HG02623 (cell line): Measurements from ENCODE around the gene GSN.

Experiments
- ATAC-seq: cut with Tn5 transposase; IDR thresholded peaks from one replicate; pipeline ENCODE4 v1.9.1; 2021; ENCODE audit warnings: moderate library complexity; ENCODE audit not compliant: unreplicated experiment

Gene GSN

GRCh38 chr9:121242959-121243346, 25.0 kb upstream of the GSN start:
- ATAC-seq, result no peak

- ATAC-seq, result no peak
These were observed 21.0 kb upstream of the GSN start for GRCh38 chr9:121246821-121247561.

- no peak for ATAC-seq
These were observed 18.4 kb upstream of the GSN start for GRCh38 chr9:121249563-121249962.

GRCh38 chr9:121252104-121252851, 15.7 kb upstream of the GSN start:
- no peak for ATAC-seq

- no peak for ATAC-seq
These were observed 14.8 kb upstream of the GSN start for GRCh38 chr9:121253162-121253561.

GRCh38 chr9:121253821-121254501, 14.0 kb upstream of the GSN start:
- ATAC-seq, result no peak

- no peak for ATAC-seq
These were observed 8.5 kb upstream of the GSN start for GRCh38 chr9:121259498-121259897.

GRCh38 chr9:121259935-121260334, 8.0 kb upstream of the GSN start:
- no peak for ATAC-seq

- ATAC-seq, result no peak
These were observed 7.4 kb upstream of the GSN start for GRCh38 chr9:121260457-121261106.

GRCh38 chr9:121261107-121261460, 6.9 kb upstream of the GSN start:
- ATAC-seq, result no peak

GRCh38 chr9:121261755-121262154, 6.2 kb upstream of the GSN start:
- no peak for ATAC-seq

GRCh38 chr9:121262423-121262822, 5.5 kb upstream of the GSN start:
- ATAC-seq, result no peak

GRCh38 chr9:121262953-121263352, 5.0 kb upstream of the GSN start:
- ATAC-seq, result no peak

GRCh38 chr9:121266356-121266755, 1.6 kb upstream of the GSN start:
- no peak for ATAC-seq

GRCh38 chr9:121266906-121267650, 884 bp upstream of the GSN start:
- ATAC-seq, result no peak

GRCh38 chr9:121268598-121268850, 562 bp downstream of the GSN start:
- ATAC-seq, result peak; percentile 38

- no peak for ATAC-seq
These were observed 1.1 kb downstream of the GSN start for GRCh38 chr9:121268851-121269641.

- ATAC-seq, result no peak
These were observed 1.8 kb downstream of the GSN start for GRCh38 chr9:121269642-121270254.

GRCh38 chr9:121271368-121272341, 3.7 kb downstream of the GSN start:
- no peak for ATAC-seq
